Activated T-cell treated with anti-CD3 and anti-CD28 coated beads for 4 hours (primary cell): ENCODE measurements around the gene FXYD2.

Experiments
- DNase-seq: peaks from one replicate; pipeline ENCODE4 v3.0.0-alpha.2; 2020

The FXYD2 gene

DNA sequence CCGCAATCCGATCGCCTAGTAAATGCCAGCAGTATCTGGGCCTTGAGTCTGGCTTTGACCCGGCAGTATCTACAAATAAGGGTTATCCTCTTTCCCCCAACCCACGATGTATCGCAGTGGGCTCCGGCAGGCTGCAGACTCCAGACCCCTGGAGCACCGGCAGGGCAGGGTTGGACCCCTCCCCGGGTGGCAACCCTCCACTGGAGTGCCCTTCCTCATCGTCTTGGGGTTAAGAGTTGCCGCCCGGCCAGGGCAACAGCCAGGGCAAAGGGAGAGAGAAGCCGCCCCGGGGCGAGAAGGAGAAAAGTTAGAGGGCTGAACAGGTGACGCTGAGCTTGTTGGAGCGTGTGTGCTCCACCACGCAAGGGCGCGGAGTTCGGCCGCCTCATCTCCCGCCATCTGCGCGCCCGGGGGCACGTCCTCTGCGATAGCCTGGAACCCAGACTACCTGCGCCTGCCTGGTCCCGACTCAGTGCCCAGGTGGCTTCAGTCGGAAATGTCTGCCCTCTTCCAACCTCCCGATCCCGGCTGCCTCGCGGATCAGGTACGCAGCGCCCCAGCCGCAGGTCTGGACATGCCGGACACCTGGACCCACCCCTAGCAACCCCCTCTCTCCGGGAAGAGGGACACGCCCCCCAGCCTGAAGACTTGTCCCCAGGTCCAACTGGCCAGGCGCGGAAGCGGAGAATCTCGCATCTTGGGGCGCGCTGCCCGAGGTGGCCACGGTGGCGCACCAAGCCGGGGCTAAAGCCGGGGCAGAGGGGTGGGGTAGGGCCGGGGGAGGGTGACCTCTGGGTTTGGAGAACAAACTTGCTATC lies 28.7 kb downstream of the FXYD2 start:
- no peak for DNase-seq

- no peak for DNase-seq
Observed at GRCh38 chr11:117794772-117795629, 29.5 kb downstream of the FXYD2 start.

GRCh38 chr11:117794135-117794534 lies 30.4 kb downstream of the FXYD2 start:
- no peak for DNase-seq

DNA sequence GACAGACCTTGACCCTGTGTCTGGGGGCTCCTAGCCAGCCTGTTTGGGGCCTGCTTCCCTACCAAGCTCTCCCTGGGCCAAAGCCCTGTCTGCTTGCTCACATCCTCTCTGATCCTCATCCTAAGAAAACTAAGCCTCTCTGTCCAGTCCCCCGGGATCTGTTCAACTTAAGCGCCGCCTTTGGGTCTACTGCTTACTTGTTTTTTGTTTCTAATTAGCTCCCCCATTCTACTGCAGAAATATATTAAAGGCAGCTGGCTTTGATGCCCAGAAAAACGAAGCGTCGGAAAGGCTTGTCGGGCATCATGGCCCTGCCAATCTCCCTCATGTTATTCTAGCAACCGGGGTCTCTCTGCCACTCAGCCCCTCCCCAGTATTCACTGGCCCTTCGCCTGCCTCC lies 31.0 kb downstream of the FXYD2 start:
- DNase-seq: no peak

GRCh38 chr11:117792992-117793391 lies 31.6 kb downstream of the FXYD2 start:
- no peak for DNase-seq

GRCh38 chr11:117792241-117792640 lies 32.3 kb downstream of the FXYD2 start:
- DNase-seq: no peak

DNA sequence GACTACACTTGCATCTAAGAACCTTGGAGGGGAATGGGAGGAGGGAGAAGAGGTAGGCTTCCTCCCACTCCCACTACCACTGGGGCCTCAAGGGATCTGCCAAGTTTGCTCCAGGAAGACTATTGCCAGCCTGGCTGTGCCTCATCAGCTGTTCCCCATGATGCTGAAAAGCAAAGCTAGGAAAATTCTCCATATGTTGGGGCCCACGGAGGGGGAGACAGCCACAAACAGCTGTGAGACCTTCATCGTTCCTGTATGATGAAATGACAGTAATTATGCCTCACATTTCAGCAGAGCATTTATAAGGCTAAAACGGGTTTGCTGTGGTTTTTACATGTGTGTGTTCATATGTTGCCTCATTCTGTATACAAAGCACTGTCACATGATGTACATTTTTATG lies 34.3 kb downstream of the FXYD2 start:
- DNase-seq: no peak

- no peak for DNase-seq
Observed at GRCh38 chr11:117789241-117789640, 35.3 kb downstream of the FXYD2 start.

DNA sequence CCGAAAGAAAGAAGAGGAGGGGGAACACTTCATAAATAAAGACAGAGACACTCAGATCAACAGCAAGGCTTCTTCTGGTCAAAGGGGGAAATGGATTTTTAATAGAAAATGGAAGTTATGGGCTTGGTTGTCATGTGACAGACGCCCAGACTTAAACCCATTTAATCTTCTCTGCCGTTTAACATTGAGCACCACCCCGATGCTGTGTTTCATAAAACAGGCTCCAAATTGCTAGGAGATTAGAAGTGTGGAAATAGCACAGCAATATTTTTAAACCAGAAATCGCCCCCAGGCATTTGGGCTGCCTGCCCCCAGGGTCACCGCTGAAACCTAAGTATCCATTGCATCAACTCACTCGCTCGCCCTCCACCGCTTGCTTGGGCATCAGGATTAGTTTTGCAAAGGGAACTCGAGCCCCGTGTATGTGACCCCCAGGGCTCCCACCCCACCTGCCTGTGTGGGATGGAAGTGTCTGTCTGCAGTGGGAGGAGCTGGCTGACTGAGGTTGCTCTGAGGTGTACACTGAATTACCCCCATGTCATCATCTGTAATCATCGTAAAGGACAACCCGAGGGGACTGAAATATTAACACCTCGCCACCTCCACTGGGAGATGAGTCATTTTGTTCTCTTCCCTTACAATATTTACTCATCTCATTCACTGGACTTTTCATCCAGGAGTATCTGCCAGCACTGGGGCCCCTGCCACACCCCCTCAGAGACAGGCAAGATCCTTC lies 38.2 kb downstream of the FXYD2 start:
- DNase-seq: no peak

- DNase-seq: no peak
Observed at GRCh38 chr11:117782101-117782500, 42.4 kb downstream of the FXYD2 start.

DNA sequence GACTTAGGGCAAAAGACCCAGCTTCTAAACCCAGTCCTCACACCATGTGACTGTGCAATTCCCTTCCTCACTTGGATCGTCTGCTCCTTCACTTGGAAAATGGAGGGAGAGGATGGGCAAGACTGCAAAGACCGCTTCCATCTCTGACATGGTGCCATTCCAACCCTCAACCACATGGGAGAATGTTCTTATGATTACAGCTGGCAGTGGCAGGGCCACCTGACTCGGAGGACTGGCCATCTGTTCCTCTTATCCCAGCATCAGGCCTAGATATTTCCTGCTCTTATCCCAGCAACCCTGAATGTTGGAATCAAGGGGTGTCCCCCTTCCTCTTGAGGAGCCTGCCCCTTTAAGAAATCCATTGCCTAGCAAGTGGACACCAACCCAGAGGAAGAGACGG lies 42.9 kb downstream of the FXYD2 start:
- DNase-seq: no peak

DNA sequence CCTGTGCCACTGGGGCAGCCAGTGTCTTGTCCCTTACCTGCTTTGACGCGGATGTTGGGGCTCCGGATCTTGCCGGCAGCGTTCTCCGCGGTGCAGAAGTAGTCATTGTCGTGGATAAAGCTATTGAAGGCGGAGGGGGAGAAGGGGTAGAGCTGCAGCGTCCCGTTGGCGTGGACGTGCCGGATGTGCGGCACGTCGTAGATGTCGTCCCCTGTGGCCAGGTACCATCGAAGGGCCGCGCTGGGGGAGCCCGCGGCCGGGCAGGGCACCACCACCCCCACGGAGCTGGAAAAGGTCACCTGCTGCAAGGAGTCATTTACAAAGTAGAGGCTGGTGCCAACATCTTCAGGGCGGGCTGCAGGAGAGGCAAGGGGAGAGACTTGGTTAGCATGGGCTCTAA lies 44.1 kb downstream of the FXYD2 start:
- no peak for DNase-seq

- no peak for DNase-seq
Observed at GRCh38 chr11:117774553-117774952, 50.0 kb downstream of the FXYD2 start.

DNA sequence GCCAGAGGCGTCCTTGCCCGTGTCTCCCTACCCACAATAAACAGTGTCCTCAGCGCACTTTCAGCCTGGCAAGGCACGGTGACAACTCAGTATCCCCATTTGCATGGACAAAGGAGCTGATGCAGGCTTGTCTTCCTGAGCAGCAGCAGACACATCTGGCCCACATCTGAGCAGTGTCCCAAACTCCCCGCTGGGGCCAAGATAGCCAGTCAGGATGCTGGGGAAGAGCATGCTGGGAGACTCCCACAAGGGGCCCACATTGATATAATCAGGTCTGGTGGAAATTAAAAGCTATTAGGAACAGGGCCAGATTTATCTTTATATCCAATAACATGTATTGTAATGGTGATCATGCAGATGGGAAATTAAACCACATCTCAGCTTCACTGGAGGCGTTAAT lies 52.2 kb downstream of the FXYD2 start:
- DNase-seq: no peak

- DNase-seq: no peak
Observed at GRCh38 chr11:117771841-117772240, 52.7 kb downstream of the FXYD2 start.

DNA sequence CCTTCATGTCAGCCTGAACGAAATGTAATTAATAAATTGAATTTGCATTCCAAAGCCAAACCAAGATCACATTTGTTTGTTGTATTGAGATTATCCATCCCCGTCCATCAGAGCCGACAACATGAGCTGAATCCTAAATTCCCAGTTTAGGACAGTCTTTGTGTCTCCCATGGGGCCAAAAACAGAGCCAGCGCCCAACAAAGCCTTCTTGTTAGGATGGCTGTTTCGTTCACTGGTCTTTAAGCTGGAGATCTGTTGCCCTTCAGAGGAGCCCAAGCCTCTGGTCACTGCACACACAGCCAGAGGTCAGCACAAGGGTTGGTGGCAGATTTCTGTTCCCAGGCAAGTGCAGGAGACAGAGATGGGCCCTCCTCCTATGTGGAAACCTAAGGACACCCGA lies 53.3 kb downstream of the FXYD2 start:
- no peak for DNase-seq

- DNase-seq: no peak
Observed at GRCh38 chr11:117770061-117770460, 54.5 kb downstream of the FXYD2 start.
